ENCODE results near the gene CD34. TPM values are rescaled to one million over a fixed set of nuclear protein-coding genes. Genes with fewer than 3 reads are reported as not detected.

CD34 gene
- polyA plus RNA-seq, 1 experiment: 1.2 TPM

GRCh38 chr1:207840380-207840779 is 70.5 kb downstream of the CD34 start:
- CTCF ChIA-PET: interaction anchor here (1.2 to 20.7 kb wide), 2 partner anchors 11 to 32 kb away, joined by 6 to 332 read pairs; no protein-coding TSS in a partner anchor
- H3K4me3 ChIP-seq (ENCODE audit: low read depth, low read length): no peak overlapping the region
- no peaks in the 10 kb centered on the region for H3K27me3 ChIP-seq (ENCODE audit: control insufficient read depth, insufficient read depth, low read length)
- POLR2A ChIA-PET: no interaction called here
- peaks cover 6% of the 10 kb centered on the region for H3K36me3 ChIP-seq (ENCODE audit: control insufficient read depth, insufficient read depth, low read length)
- TF ChIP-seq, protein P1, sequence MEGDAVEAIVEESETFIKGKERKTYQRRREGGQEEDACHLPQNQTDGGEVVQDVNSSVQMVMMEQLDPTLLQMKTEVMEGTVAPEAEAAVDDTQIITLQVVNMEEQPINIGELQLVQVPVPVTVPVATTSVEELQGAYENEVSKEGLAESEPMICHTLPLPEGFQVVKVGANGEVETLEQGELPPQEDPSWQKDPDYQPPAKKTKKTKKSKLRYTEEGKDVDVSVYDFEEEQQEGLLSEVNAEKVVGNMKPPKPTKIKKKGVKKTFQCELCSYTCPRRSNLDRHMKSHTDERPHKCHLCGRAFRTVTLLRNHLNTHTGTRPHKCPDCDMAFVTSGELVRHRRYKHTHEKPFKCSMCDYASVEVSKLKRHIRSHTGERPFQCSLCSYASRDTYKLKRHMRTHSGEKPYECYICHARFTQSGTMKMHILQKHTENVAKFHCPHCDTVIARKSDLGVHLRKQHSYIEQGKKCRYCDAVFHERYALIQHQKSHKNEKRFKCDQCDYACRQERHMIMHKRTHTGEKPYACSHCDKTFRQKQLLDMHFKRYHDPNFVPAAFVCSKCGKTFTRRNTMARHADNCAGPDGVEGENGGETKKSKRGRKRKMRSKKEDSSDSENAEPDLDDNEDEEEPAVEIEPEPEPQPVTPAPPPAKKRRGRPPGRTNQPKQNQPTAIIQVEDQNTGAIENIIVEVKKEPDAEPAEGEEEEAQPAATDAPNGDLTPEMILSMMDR (IDR thresholded peaks at IDR 0.05; ENCODE audit: insufficient read depth, low read depth, low read length): 0 out of 2 replicates have a peak, but pooled peaks have one; percentile 9
- no peak for DNase-seq (ENCODE audit: low read depth)

GRCh38 chr1:207839083-207839413 is 71.9 kb downstream of the CD34 start:
- H3K36me3 ChIP-seq (ENCODE audit: control insufficient read depth, insufficient read depth, low read length): peaks cover 6% of the 10 kb centered on the region
- TF ChIP-seq, protein P1 (IDR thresholded peaks at IDR 0.05; ENCODE audit: insufficient read depth, low read depth, low read length): no peak
- DNase-seq (ENCODE audit: low read depth): no peak
- CTCF ChIA-PET: interaction anchor here (1.3 to 20.7 kb wide), 5 partner anchors 10 to 126 kb away, joined by 3 to 332 read pairs (median 5); no protein-coding TSS in a partner anchor
- POLR2A ChIA-PET: no interaction called here
- H3K4me3 ChIP-seq (ENCODE audit: low read depth, low read length): no peak overlapping the region
- no peaks in the 10 kb centered on the region for H3K27me3 ChIP-seq (ENCODE audit: control insufficient read depth, insufficient read depth, low read length)

DNA sequence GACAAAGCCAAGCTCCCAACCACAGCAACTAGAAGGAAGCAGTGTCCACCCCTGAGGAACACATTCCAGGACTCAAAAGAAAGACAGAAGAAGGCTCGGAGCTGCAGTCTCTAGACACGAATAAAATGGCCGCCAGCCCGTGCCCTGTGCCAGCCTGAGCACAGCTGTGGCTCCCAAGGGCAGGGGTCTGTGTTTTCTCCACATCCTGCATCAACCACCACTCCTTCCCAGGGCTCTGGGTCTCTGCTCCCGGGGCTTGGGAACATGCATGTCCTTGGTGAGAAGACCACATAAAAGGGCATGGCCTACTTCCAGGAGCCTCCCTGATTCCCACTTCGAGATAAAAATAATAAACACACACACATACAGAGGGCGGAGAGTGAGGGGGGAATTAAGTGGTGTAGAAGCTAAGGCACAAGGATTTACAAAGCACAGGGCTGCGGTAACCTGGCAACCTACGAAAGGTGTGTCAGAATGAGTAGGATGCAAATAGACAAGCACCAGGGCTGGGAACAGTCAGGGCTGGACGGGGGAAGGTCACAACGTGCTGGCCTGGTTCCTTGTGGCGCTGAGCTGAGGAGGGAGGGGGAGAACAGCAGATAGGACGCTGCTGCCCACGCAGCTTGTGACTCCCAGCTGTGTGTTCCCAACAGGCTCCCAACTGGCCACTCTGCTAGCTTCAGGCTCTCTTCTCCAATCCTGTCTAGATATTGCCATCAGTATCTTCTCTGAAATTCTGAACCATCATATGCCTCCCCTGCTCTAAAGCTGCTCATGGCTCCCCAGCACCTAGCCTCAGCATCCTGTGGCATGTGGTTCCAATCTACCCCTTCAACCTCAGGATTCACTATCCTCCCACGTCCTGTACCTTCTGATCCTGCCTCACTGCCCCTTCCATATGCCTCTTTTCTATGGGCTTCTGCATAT is 72.5 kb downstream of the CD34 start:
- Histone ChIP-seq H3K36me3 (ENCODE audit: control insufficient read depth, insufficient read depth, low read length) (peaks cover 6% of the 10 kb centered on the region), H3K27me3 (ENCODE audit: control insufficient read depth, insufficient read depth, low read length) (no peaks in the 10 kb centered on the region), H3K4me3 (ENCODE audit: low read depth, low read length) (no peak overlapping the region)
- ChIA-PET POLR2A (no interaction called here), CTCF (interaction anchor here (1.3 to 20.7 kb wide), 7 partner anchors 9 to 126 kb away, joined by 3 to 332 read pairs (median 6); no protein-coding TSS in a partner anchor)
- no peak for DNase-seq (ENCODE audit: low read depth)
- TF ChIP-seq, protein P1 (IDR thresholded peaks at IDR 0.05; ENCODE audit: insufficient read depth, low read depth, low read length): no peak

DNA sequence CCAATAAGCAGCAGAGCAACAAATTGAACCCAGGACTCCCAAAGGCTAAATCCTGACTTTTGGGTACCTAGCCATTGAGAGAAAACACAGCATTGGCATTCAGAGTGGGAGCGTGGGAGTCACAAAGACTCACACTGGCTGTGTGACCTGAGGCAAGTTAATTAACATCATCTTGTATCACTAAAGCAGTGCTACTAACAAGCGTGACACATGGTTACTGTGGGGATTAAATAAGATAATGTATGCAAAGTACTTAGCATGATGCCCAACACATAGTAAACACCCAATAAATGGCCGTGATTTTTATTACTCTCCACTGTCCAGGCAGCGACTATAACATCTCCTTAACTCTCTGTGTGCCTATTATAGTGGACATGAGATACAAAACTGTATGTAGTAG is 73.3 kb downstream of the CD34 start:
- Histone ChIP-seq H3K4me3 (ENCODE audit: low read depth, low read length) (no peak overlapping the region), H3K36me3 (ENCODE audit: control insufficient read depth, insufficient read depth, low read length) (peaks cover 6% of the 10 kb centered on the region), H3K27me3 (ENCODE audit: control insufficient read depth, insufficient read depth, low read length) (no peaks in the 10 kb centered on the region)
- TF ChIP-seq, protein P1 (IDR thresholded peaks at IDR 0.05; ENCODE audit: insufficient read depth, low read depth, low read length): no peak
- CTCF ChIA-PET: interaction anchor here (1.3 to 20.7 kb wide), 4 partner anchors 8 to 47 kb away, joined by 6 to 332 read pairs (median 10); no protein-coding TSS in a partner anchor
- POLR2A ChIA-PET: no interaction called here
- no peak for DNase-seq (ENCODE audit: low read depth)

GRCh38 chr1:207836591-207837347 is 74.2 kb downstream of the CD34 start:
- TF ChIP-seq, protein P1 (IDR thresholded peaks at IDR 0.05; ENCODE audit: insufficient read depth, low read depth, low read length): no peak
- CTCF ChIA-PET: interaction anchor here (2.7 to 20.7 kb wide), 2 partner anchors 36 to 48 kb away, joined by 9 to 332 read pairs; no protein-coding TSS in a partner anchor

More at GRCh38 chr1:207836591-207837347, 74.2 kb downstream of the CD34 start:
- no peak for DNase-seq (ENCODE audit: low read depth)
- peaks cover 4% of the 10 kb centered on the region for H3K36me3 ChIP-seq (ENCODE audit: control insufficient read depth, insufficient read depth, low read length)
- H3K27me3 ChIP-seq (ENCODE audit: control insufficient read depth, insufficient read depth, low read length): no peaks in the 10 kb centered on the region
- H3K4me3 ChIP-seq (ENCODE audit: low read depth, low read length): no peak overlapping the region
- POLR2A ChIA-PET: no interaction called here
